Rectal smooth muscle tissue (tissue), 1 donor: ENCODE measurements around the gene IGF1.
"Not testable (repeated sequence)": the region's sequence is repeated elsewhere in the genome, so short reads cannot be mapped to it uniquely, and the experiment has no call there.

Experiments used
- H3K27ac ChIP-seq: one replicate; pipeline ENCODE4 v1.7.0; 2013; ENCODE audit warnings: low read depth, low read length, inconsistent platforms
- H3K27me3 ChIP-seq: one replicate; pipeline ENCODE4 v1.7.0; 2013; ENCODE audit warnings: low read length; ENCODE audit not compliant: control insufficient read depth, insufficient read depth
- H3K36me3 ChIP-seq: one replicate; pipeline ENCODE4 v1.7.0; 2013; ENCODE audit warnings: low read length; ENCODE audit not compliant: control insufficient read depth, insufficient read depth
- H3K4me1 ChIP-seq: one replicate; pipeline ENCODE4 v1.7.0; 2013; ENCODE audit warnings: low read length; ENCODE audit not compliant: control insufficient read depth, insufficient read depth
- H3K4me3 ChIP-seq: one replicate; pipeline ENCODE4 v1.7.0; 2013; ENCODE audit warnings: low read length
- H3K9ac ChIP-seq: one replicate; pipeline ENCODE4 v1.7.0; 2013; ENCODE audit warnings: low read length

Gene IGF1

GRCh38 chr12:102470945-102471344, 9.4 kb downstream of the IGF1 start:
- H3K36me3 ChIP-seq = no peaks in the 10 kb centered on the region
- H3K27me3 ChIP-seq = no peaks in the 10 kb centered on the region
- no peaks in the 10 kb centered on the region for H3K4me1 ChIP-seq
- H3K9ac ChIP-seq = no peak overlapping the region
- no peak overlapping the region for H3K4me3 ChIP-seq
- no peak overlapping the region for H3K27ac ChIP-seq

DNA sequence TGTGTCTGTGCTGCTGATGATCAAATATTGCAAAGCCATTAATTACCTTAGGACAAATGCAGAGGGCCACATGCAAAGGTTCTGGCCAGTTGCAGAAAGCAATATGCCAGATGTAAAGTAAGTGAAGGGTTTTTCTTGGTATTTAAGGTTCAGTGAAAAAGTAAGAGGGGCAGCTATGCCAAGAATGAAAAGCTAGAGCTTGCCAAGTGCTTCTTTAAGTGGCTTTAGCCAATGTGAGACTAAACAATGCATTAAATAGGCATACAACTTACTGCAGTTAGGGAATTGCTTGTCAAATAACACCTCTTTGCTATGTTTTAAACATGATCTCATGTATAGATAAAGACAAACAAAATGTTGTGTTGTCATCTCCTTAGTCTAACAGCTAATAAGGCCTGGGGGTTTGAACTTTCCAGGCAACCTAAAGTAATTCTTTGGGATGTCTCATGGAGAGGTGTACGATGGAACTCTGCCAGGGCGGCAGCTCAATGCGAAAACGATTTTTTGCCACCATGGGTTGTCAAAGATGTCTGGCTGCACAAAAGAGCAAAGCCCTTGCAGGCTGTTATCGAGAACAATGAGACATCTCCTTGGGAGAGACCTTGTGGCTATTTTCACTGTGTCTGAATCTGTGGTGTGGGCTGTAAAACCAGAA, 12.0 kb downstream of the IGF1 start:
- no peak overlapping the region for H3K27ac ChIP-seq
- H3K4me3 ChIP-seq = no peak overlapping the region
- no peaks in the 10 kb centered on the region for H3K36me3 ChIP-seq
- H3K9ac ChIP-seq = no peak overlapping the region
- H3K27me3 ChIP-seq = no peaks in the 10 kb centered on the region
- no peaks in the 10 kb centered on the region for H3K4me1 ChIP-seq

DNA sequence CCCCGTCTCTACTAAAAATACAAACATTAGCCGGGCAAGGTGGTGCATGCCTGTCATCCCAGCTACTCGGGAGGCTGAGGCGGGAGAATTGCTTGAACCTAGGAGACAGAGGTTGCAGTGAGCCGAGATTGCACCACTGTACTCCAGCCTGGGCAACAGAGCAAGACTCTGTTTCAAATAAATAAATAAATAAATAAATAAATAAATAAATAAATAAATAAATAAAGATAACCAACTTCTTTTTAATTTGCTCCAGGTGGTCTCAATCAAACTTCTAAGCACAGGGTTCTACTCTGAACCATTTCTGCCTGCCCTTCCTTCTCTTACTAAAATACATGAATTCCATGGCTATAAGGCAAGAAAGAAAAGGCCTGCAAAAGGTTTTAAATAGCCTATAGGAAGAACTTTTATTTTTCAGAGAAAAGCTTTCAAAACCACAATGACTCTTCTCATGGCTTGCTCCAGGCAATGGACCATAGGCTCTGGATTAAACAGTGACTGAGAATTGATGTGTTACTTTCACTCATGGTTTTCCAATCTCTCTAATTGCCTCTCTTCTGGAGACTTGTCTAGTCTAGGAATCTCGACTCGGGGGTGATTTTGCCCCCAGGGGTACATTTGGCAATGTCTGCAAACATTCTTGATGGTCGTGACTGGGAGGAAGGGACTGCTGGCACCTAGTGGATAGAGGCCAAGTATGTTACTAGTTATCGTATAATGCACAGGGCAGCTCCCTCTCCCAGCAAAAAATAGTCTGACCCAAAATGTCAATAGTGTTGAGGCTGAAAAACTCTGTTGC, 14.4 kb downstream of the IGF1 start:
- Histone ChIP-seq H3K9ac (no peak overlapping the region), H3K36me3 (no peaks in the 10 kb centered on the region), H3K4me3 (no peak overlapping the region), H3K27me3 (no peaks in the 10 kb centered on the region), H3K4me1 (no peaks in the 10 kb centered on the region), H3K27ac (no peak overlapping the region)

- Histone ChIP-seq H3K27me3 (no peaks in the 10 kb centered on the region), H3K27ac (no peak overlapping the region), H3K36me3 (no peaks in the 10 kb centered on the region), H3K9ac (no peak overlapping the region), H3K4me1 (no peaks in the 10 kb centered on the region), H3K4me3 (no peak overlapping the region)
Measured at GRCh38 chr12:102463659-102464249, 16.6 kb downstream of the IGF1 start.

DNA sequence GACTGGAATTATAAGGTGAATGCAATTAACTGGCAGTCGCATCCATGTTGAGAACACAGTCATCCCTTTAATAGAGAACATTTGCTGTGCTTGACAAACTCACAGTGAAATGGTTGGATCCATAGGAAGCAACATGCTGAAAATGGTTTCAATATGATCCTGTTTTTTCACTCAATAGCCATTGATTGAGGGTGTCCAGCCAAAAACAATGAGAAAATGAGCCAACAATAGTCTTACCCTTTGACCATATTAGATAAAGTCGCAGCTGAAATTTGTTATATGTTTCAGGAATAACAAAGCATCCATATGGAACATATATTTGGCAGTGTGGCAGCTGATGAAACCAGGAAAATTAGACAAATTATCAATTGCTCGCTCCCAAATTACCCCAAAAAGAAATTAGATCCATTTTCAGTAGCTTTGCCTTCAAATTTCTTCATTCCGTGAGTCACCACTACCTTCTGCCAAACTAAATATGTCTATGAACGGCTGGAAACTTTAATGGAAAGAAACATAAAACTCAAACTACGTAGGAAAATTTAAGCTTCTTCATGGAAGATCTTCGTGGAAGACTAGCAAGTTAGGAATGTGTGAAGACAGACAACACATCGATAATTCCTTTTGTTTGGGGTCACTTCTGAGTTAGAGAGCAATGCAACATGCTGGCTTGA, 17.4 kb downstream of the IGF1 start:
- no peaks in the 10 kb centered on the region for H3K4me1 ChIP-seq
- no peak overlapping the region for H3K4me3 ChIP-seq
- no peaks in the 10 kb centered on the region for H3K27me3 ChIP-seq
- no peaks in the 10 kb centered on the region for H3K36me3 ChIP-seq
- no peak overlapping the region for H3K27ac ChIP-seq
- no peak overlapping the region for H3K9ac ChIP-seq

DNA sequence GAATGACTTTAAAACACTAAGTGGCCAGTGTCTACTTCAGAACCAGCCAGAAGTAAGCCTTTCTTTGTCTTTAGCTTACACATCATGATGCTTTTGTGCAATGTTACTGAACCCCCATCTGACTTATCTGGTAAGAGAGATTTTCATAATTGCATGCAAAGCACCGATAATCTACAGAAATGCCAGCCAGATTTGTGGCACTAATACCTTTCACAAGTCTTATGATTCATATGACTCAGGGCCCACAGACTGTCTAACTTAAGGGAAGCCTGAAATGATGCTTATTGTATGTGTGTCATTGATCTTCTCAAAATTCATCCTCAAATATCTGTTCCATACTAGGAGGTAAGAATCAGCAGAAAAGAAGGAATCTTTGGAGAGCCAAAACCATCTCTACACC, 18.0 kb downstream of the IGF1 start:
- H3K4me1 ChIP-seq = no peaks in the 10 kb centered on the region
- no peak overlapping the region for H3K27ac ChIP-seq
- no peak overlapping the region for H3K9ac ChIP-seq
- H3K27me3 ChIP-seq = no peaks in the 10 kb centered on the region
- no peak overlapping the region for H3K4me3 ChIP-seq
- H3K36me3 ChIP-seq = no peaks in the 10 kb centered on the region

DNA sequence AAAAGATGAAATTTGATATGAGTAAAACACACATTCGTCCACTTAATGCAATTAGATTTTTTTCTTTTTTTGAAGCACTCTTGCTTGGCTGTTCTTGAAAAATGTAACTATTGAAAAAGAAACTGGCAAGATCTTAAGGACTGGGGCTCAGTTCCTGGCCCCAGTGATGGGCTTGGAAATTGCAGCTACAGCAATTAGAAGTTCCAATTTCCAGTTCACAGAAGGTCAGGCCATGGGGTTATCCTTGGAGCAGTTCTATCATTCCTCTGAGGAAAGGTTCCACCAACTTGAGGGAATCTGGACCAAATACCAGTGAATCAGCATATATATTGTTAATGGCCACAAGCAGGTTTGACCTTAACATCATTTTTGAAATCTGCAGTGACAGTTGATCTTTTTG, 18.9 kb downstream of the IGF1 start:
- H3K36me3 ChIP-seq = no peaks in the 10 kb centered on the region
- no peak overlapping the region for H3K4me3 ChIP-seq
- H3K4me1 ChIP-seq = no peaks in the 10 kb centered on the region
- no peak overlapping the region for H3K9ac ChIP-seq
- H3K27ac ChIP-seq = no peak overlapping the region
- no peaks in the 10 kb centered on the region for H3K27me3 ChIP-seq

DNA sequence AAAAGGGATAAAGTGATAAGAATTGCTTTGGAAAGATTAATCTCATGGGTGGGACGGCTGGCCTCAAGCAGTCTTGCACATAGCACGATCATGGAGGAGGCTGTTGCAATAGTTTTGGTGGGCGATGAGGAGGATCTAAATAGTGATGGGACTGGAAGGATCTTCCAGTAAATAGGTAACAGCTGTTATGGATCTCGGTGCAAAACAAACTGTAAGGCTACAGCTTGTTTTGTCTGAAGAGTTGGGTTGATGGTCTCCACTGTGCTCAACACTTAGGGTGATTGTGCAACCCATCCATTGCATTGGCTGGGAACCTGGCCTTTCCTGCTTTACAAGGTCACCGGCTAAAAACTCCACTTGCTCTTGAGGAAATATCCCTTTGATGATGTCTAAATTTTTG, 21.0 kb downstream of the IGF1 start:
- no peak overlapping the region for H3K27ac ChIP-seq
- H3K4me1 ChIP-seq = no peaks in the 10 kb centered on the region
- no peak overlapping the region for H3K9ac ChIP-seq
- no peak overlapping the region for H3K4me3 ChIP-seq
- H3K36me3 ChIP-seq = no peaks in the 10 kb centered on the region
- H3K27me3 ChIP-seq = no peaks in the 10 kb centered on the region

GRCh38 chr12:102454808-102455760, 25.3 kb downstream of the IGF1 start:
- Histone ChIP-seq H3K27ac (no peak overlapping the region), H3K4me3 (no peak overlapping the region), H3K9ac (no peak overlapping the region), H3K36me3 (no peaks in the 10 kb centered on the region), H3K4me1 (no peaks in the 10 kb centered on the region), H3K27me3 (no peaks in the 10 kb centered on the region)

DNA sequence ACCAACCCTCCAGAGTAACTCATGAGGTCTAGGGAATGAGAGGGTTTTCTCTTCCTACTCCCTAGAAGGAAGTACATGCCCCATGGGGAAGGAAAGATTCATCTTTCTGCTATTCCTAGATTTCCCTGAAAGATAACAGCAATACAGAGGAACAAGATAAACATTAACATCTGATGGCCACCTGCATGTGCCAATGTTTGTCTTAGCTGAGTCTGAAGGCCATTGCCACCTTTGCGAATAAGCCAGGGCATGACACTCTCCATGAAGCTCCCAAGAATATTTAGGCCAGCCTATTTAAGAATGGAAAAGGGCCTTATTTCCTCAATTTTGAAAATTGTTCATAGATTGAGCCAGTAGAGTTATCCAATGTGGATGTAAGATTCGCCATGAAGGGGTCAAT, 26.0 kb downstream of the IGF1 start:
- H3K27me3 ChIP-seq = no peaks in the 10 kb centered on the region
- no peaks in the 10 kb centered on the region for H3K36me3 ChIP-seq
- H3K27ac ChIP-seq = no peak overlapping the region
- H3K4me1 ChIP-seq = no peaks in the 10 kb centered on the region
- H3K9ac ChIP-seq = no peak overlapping the region
- H3K4me3 ChIP-seq = no peak overlapping the region

DNA sequence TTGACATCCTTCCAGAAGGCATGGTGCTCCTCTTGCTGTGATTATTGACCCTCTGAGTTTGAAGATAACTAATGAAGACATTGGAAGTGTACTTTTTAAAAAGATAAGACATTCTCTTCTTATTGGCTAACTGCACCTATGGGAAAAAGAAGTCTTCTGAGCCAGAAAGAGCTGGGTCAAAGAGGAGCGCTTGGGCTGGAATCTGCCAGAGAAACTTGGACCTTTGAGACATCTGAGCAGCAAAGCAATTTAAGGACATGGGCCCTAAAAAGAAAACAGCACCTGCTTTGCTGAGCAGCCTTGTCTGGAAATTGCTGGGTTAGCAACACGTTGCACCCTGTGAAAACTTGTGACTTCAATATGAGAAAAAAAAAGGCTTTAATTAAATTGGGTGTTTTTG, 27.8 kb downstream of the IGF1 start:
- Histone ChIP-seq H3K9ac (no peak overlapping the region), H3K4me3 (no peak overlapping the region)

GRCh38 chr12:102449018-102449417, 31.3 kb downstream of the IGF1 start:
- not testable (repeated sequence) for H3K9ac ChIP-seq

More for the DNA sequence above, 27.8 kb downstream of the IGF1 start:
- Histone ChIP-seq H3K36me3 (no peaks in the 10 kb centered on the region), H3K27ac (no peak overlapping the region), H3K27me3 (no peaks in the 10 kb centered on the region), H3K4me1 (no peaks in the 10 kb centered on the region)

More at GRCh38 chr12:102449018-102449417, 31.3 kb downstream of the IGF1 start:
- H3K27me3 ChIP-seq, H3K4me3 ChIP-seq, H3K4me1 ChIP-seq, H3K27ac ChIP-seq, H3K36me3 ChIP-seq: not testable (repeated sequence)
